C4-2B (cell line): Measurements from ENCODE around the gene ABCD4.

Source experiments
- ZFX ChIP-seq: fragments of 450-650 bp; IDR thresholded peaks from 2 replicates; pipeline ENCODE4 v1.6.1; 2017
- TF ChIP-seq, protein P1 (sequence below): fragments of 450-650 bp; conservative IDR thresholded peaks from 2 replicates; pipeline ENCODE4 v1.5.1; 2017; ENCODE audit warnings: mild to moderate bottlenecking

DNA sequence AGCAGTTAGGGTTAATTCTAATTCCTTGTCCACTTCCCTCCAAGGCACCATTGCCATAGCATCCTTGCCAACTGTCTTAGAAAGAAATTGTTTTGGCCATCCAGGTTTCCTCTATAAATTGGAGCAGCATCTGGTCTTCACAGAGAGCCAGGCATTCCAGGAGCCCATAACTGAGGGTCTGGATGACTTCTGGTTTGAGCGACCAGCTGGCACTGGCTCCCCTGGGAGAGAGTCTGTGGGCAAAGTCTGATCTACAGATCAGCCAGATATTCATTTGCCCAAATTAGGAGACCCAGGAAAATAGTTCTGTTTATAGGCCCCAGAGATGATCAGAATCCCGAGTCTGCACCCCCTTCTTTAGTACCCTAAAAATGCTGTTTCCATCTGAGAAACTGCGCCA, 47.5 kb downstream of the ABCD4 start:
- TF ChIP-seq, protein P1, sequence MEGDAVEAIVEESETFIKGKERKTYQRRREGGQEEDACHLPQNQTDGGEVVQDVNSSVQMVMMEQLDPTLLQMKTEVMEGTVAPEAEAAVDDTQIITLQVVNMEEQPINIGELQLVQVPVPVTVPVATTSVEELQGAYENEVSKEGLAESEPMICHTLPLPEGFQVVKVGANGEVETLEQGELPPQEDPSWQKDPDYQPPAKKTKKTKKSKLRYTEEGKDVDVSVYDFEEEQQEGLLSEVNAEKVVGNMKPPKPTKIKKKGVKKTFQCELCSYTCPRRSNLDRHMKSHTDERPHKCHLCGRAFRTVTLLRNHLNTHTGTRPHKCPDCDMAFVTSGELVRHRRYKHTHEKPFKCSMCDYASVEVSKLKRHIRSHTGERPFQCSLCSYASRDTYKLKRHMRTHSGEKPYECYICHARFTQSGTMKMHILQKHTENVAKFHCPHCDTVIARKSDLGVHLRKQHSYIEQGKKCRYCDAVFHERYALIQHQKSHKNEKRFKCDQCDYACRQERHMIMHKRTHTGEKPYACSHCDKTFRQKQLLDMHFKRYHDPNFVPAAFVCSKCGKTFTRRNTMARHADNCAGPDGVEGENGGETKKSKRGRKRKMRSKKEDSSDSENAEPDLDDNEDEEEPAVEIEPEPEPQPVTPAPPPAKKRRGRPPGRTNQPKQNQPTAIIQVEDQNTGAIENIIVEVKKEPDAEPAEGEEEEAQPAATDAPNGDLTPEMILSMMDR = no peak
- no peak for TF ChIP-seq ZFX
